Cardiac muscle cell (in vitro differentiated cells and primary cell): ENCODE measurements around the gene ZFYVE21. TPM values are rescaled to one million over a fixed set of nuclear protein-coding genes. Genes with fewer than 3 reads are reported as not detected.

ENCODE experiments used
- DNase-seq, 2 donors: peaks; one replicate each; pipeline versions ENCODE4 v3.0.0 to v3.0.0-alpha.2; 2010 to 2017; ENCODE audit warnings: low read depth in 1 of 2, low spot score in 1 of 2
- H3K27ac ChIP-seq: fragments of 200-600 bp; sonication (generic); 2 replicates; pipeline ENCODE4 v1.5.1; 2016
- H3K27me3 ChIP-seq: fragments of 200-600 bp; sonication (generic); 2 replicates; pipeline ENCODE4 v1.6.0; 2016; ENCODE audit warnings: control low read depth
- H3K36me3 ChIP-seq: fragments of 200-600 bp; sonication (generic); 2 replicates; pipeline ENCODE4 v1.5.1; 2016; ENCODE audit warnings: control low read depth
- H3K4me1 ChIP-seq: fragments of 200-600 bp; sonication (generic); 2 replicates; pipeline ENCODE4 v1.8.1; 2017; ENCODE audit warnings: low read depth, mild to moderate bottlenecking, mixed run types
- H3K4me3 ChIP-seq: fragments of 200-600 bp; sonication (generic); 2 replicates; pipeline ENCODE4 v1.5.1; 2016; ENCODE audit warnings: mild to moderate bottlenecking
- H3K9me3 ChIP-seq: fragments of 200-600 bp; sonication (generic); 2 replicates; pipeline ENCODE4 v1.5.1; 2017; ENCODE audit warnings: low read depth, mild to moderate bottlenecking, control low read depth
- polyA plus RNA-seq: library from polyadenylated mRNA; unstranded; fragments of >200 nt; fragmentation: Nextera tagmentation; extraction: Ambion mirVana; gene quantifications from 2 replicates; pipeline ENCODE4 v1.2.1, GENCODE V29; 2016
- total RNA-seq: library from RNA; depleted of rRNA; stranded (reverse); fragments of >200 nt; gene quantifications from 2 replicates; pipeline ENCODE4 v1.2.3, GENCODE V29; 2016
- TF ChIP-seq, protein P1 (sequence below): IDR thresholded peaks from 2 replicates; pipeline ENCODE4 v1.5.1; 2012; ENCODE audit warnings: low read depth, mild to moderate bottlenecking, low read length

The ZFYVE21 gene
- total and polyA plus RNA-seq, 2 experiments from 2014 or later, result 120 to 135 TPM

DNA sequence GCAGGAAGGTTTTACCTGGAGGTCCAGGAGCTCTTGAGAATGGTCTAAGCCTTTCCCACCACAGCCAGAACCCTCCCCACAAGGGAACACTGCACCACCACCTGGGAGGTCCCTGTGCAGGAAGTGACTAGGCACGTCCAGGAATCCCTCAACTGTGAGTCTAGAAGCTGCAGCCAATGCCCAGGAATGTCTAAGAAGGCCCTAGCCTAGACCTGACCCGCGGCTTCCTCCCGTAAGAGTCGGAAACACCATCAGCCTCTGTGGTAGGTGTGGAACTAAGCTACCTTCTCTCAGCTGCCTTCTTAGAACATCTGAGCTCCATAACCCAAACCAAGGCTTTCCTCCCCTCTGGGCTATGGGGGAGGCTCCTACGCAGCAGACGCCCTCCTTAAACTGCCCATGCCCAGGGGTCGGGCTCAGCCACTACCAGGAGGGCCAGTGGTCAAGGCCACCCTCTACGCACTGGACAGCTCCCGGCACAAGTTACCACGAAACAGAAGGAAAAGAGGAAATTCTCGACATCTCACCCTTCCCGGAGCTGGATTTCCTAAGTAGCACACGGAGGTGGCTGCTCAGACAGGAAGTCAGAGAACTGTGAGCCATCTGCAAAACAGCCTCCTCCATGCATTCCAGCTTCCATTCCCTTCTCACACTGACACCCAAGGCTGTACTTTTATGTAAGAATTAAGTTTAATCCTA, 25.5 kb downstream of the ZFYVE21 start:
- Histone ChIP-seq H3K27me3 (no peaks in the 10 kb centered on the region), H3K36me3 (peaks cover 80% of the 10 kb centered on the region), H3K4me3 (no peak overlapping the region), H3K9me3 (no peaks in the 10 kb centered on the region), H3K27ac (no peak overlapping the region), H3K4me1 (no peaks in the 10 kb centered on the region)
- TF ChIP-seq, protein P1, sequence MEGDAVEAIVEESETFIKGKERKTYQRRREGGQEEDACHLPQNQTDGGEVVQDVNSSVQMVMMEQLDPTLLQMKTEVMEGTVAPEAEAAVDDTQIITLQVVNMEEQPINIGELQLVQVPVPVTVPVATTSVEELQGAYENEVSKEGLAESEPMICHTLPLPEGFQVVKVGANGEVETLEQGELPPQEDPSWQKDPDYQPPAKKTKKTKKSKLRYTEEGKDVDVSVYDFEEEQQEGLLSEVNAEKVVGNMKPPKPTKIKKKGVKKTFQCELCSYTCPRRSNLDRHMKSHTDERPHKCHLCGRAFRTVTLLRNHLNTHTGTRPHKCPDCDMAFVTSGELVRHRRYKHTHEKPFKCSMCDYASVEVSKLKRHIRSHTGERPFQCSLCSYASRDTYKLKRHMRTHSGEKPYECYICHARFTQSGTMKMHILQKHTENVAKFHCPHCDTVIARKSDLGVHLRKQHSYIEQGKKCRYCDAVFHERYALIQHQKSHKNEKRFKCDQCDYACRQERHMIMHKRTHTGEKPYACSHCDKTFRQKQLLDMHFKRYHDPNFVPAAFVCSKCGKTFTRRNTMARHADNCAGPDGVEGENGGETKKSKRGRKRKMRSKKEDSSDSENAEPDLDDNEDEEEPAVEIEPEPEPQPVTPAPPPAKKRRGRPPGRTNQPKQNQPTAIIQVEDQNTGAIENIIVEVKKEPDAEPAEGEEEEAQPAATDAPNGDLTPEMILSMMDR, result no peak
- DNase-seq, result peak in 1 of 2 donors; percentile 53

DNA sequence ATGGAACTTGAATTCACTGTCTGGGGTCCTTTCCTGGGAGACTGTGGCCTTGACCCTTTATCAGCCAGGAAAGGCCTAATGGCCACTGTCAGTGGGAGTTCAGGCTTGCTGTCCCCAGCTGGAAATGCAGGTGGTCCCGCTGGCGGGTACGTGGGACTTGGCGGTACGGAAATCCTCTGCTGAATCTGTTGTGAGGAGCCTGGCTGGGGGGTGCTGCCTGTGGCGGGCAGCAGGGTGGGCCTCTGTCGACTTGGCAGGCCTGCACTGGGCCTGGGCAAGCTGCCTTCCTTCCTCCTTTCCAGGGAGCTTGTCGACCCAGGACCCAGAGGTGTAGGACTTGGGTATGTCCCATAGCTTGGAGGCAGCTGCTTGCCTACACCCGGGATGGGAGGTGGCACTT, 26.3 kb downstream of the ZFYVE21 start:
- Histone ChIP-seq H3K4me1 (no peaks in the 10 kb centered on the region), H3K9me3 (no peaks in the 10 kb centered on the region), H3K27ac (no peak overlapping the region), H3K36me3 (peaks cover 80% of the 10 kb centered on the region), H3K4me3 (no peak overlapping the region), H3K27me3 (no peaks in the 10 kb centered on the region)
- no peak for DNase-seq
- TF ChIP-seq, protein P1, result no peak

DNA sequence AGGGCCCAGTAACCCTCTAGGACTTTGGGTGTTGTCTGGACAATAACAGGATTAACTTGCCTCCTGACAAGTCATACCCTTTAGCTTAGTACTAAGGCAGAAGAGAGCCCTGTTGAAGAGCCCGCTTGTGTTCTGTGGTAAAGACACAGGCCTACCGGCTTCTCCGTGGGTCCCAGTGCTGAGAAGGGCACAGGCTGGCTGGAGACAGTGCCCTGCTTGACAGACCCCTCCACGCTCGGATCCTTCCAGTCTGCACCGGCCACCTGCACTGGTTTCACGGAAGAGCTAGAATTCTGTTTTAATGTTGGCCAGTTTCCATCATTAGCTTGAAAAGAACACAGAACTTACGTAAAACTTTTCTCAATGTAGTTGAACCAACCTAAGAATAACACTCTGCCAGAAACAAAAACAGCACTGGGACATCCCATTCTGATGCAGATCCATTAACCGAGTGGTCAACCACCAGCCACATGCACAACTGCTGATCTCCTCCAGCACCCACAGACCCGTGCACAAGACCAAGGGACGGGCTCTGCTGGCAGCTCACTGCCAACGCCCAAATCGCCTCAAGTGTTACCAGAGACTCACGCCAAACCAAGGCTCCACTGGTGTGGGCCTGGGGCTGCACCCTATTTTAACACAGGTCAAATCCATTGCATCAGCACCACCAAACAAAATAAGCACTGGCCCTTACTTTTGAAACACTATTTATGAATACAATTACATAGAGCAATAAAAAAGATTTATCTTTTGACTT, 27.1 kb downstream of the ZFYVE21 start:
- no peak for DNase-seq
- H3K9me3 ChIP-seq, result no peaks in the 10 kb centered on the region
- TF ChIP-seq, protein P1, result no peak
- H3K4me3 ChIP-seq, result no peak overlapping the region
- H3K36me3 ChIP-seq, result peaks cover 86% of the 10 kb centered on the region
- no peak overlapping the region for H3K27ac ChIP-seq
- H3K27me3 ChIP-seq, result no peaks in the 10 kb centered on the region
- H3K4me1 ChIP-seq, result no peaks in the 10 kb centered on the region

DNA sequence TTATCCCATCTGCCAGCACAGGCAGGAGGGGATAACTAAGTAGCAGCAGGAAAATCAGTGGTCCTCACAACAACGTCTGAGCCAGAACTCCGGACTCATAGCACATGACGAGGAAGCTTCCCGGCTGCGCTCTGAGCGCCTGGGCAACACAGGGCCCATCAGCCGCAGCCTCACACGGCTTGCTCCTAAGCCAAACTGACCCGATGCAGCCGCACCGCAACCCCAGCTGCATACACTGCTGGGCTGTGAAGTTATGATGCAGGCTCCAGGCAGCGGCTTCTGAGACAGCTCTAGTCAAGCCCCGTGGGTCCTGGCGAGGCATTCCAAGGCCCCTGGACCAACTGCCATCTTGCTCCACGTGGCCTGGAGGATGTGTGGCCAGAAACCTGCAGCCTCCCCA, 28.1 kb downstream of the ZFYVE21 start:
- Histone ChIP-seq H3K27me3 (no peaks in the 10 kb centered on the region), H3K27ac (no peak overlapping the region), H3K9me3 (no peaks in the 10 kb centered on the region), H3K36me3 (peaks cover 85% of the 10 kb centered on the region), H3K4me1 (no peaks in the 10 kb centered on the region), H3K4me3 (no peak overlapping the region)
- TF ChIP-seq, protein P1, result no peak
- no peak for DNase-seq

DNA sequence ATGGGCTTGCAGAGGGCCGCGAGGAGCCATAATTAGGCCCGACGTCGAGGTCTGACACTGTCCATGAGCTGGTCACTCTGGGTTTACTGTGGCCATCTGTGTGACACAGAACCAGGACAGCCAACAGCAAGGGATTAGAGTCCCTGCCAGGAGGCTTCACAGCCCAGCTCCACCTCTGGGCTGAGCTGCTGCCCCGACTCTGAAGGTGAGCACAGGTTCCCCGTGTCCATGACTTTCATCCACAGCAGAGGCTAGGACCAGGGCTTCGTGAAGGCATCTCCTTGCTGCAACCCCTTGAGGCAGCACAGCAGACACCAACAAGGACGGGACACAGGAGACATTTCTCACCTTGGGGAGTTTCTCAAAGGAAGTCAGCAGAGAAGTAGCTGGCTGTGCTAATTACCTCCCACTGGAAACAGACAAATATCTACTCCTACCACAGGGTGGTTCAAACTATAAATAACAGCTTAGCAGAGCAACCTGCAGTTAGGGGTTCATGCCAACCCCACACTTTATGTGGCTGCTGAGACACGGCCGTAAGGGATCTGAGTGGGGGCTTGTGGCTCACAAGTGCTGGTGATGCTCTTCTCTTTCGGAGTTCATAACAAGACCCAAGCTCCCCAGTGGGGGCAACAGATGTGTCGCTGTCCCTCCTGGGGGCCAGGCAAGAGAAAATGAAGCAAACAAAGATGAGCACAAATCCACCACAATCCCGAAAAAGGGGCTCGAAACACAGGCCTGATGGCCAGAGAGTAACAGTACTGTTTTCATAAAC, 29.2 kb downstream of the ZFYVE21 start:
- H3K27ac ChIP-seq, result peak overlapping the region; percentile 45
- H3K4me3 ChIP-seq, result no peak overlapping the region
- no peaks in the 10 kb centered on the region for H3K27me3 ChIP-seq
- peaks cover 86% of the 10 kb centered on the region for H3K36me3 ChIP-seq
- TF ChIP-seq, protein P1, result no peak
- H3K4me1 ChIP-seq, result no peaks in the 10 kb centered on the region
- no peak for DNase-seq
- no peaks in the 10 kb centered on the region for H3K9me3 ChIP-seq
